ENCODE results near the gene ZBTB18. TPM values are rescaled to one million over a fixed set of nuclear protein-coding genes. Genes with fewer than 3 reads are reported as not detected.

Gene ZBTB18
- total RNA-seq, 1 experiment from 2014 or later = 12.1 TPM

DNA sequence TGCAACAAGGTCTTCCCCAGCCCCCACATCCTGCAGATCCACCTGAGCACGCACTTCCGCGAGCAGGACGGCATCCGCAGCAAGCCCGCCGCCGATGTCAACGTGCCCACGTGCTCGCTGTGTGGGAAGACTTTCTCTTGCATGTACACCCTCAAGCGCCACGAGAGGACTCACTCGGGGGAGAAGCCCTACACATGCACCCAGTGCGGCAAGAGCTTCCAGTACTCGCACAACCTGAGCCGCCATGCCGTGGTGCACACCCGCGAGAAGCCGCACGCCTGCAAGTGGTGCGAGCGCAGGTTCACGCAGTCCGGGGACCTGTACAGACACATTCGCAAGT lies 3.8 kb downstream of the ZBTB18 start:
- Histone ChIP-seq H3K18ac (ENCODE audit: insufficient read length, low read depth, low read length) (no peak overlapping the region), H3K27ac (ENCODE audit: insufficient read length, low read depth, low read length) (no peak overlapping the region), H3K27me3 (ENCODE audit: insufficient read depth, low read length) (peaks cover 1% of the 10 kb centered on the region; the same call in 1 of the 2 replicates), H3K79me1 (ENCODE audit: insufficient read depth, low read depth, low read length, poor library complexity, severe bottlenecking) (peaks cover 5% of the 10 kb centered on the region), H2AK5ac (ENCODE audit: insufficient read length, low read length) (no peak overlapping the region), H4K8ac (replicated peaks; ENCODE audit: insufficient read length, low read depth, low read length) (no peak overlapping the region), H3K14ac (ENCODE audit: insufficient read depth, low read length) (no peak overlapping the region), H2BK120ac (ENCODE audit: low read depth, low read length, poor library complexity, severe bottlenecking) (no peak overlapping the region), H4K91ac (ENCODE audit: insufficient read length, low read depth, low read length) (no peak overlapping the region), H3K4me1 (ENCODE audit: insufficient read depth, low read length) (peaks cover 3% of the 10 kb centered on the region; the same call in 1 of the 2 replicates), H2BK15ac (ENCODE audit: low read depth, low read length) (no peak overlapping the region), H3T11ph (ENCODE audit: low read length) (no peak overlapping the region), H2BK12ac (ENCODE audit: insufficient read length, low read depth, low read length) (no peak overlapping the region), H3K9me3 (ENCODE audit: control insufficient read depth, low read depth, low read length) (no peaks in the 10 kb centered on the region), H3K23ac (ENCODE audit: insufficient read length, low read depth, low read length) (no peak overlapping the region), H2BK5ac (ENCODE audit: insufficient read length, low read length) (no peak overlapping the region), H3K56ac (ENCODE audit: insufficient read length, low read depth, low read length) (no peak overlapping the region), H2AFZ (ENCODE audit: low read length) (no peak overlapping the region), H4K20me1 (ENCODE audit: control insufficient read depth, insufficient read depth, insufficient read length) (no peaks in the 10 kb centered on the region), H2BK20ac (ENCODE audit: low read depth, low read length, poor library complexity, severe bottlenecking) (no peak overlapping the region), H4K5ac (ENCODE audit: insufficient read length, low read depth, low read length) (no peak overlapping the region), H3K9ac (ENCODE audit: extremely low read depth, insufficient read length, low read length) (no peak overlapping the region), H3K4ac (ENCODE audit: low read depth, low read length) (no peak overlapping the region), H3K23me2 (ENCODE audit: insufficient read length, low read depth, low read length, poor library complexity, severe bottlenecking) (peaks cover 4% of the 10 kb centered on the region), H3K4me2 (ENCODE audit: insufficient read depth, insufficient read length, low read length) (no peak overlapping the region), H3K79me2 (ENCODE audit: insufficient read depth, low read length) (no peaks in the 10 kb centered on the region; the same call in 1 of the 2 replicates)
- TF ChIP-seq CTCF (conservative IDR thresholded peaks at IDR 0.05) = no peak
- Mint-ChIP-seq H3K27ac (no peak overlapping the region), H3K36me3 (ENCODE audit: insufficient read depth in 1 of 3, low read depth in 3 of 3) (peaks cover 0 to 8% (median 5%) of the 10 kb centered on the region in 3 experiments; a peak in 5 of 7 replicates), H3K4me3 (no peak overlapping the region), H3K4me1 (peaks cover 7 to 10% of the 10 kb centered on the region in 2 experiments), H3K9me3 (no peaks in the 10 kb centered on the region), H3K27me3 (ENCODE audit: low read depth) (peaks cover 9% of the 10 kb centered on the region)
- no CpG with 5 or more reads among the region's 27 CpGs for WGBS (ENCODE audit: extremely low coverage, insufficient read length, low lambda C conversion rate)
- no peak for DNase-seq

All from H9 (cell line).